Breast epithelium (tissue), 4 donors: Measurements from ENCODE around the gene KLKB1. TPM values are rescaled to one million over a fixed set of nuclear protein-coding genes. Genes with fewer than 3 reads are reported as not detected.
"Not testable (repeated sequence)": the region's sequence is repeated elsewhere in the genome, so short reads cannot be mapped to it uniquely, and the experiment has no call there.

ENCODE experiments used
- DNase-seq, 2 donors: peaks; one replicate each; pipeline ENCODE4 v3.0.0-alpha.2; 2019; ENCODE audit warnings: low spot score in 2 of 2
- H3K27ac ChIP-seq, 2 donors: fragments of 200-600 bp; sonication (generic) in 1 of 2; one replicate each; pipeline ENCODE4 v1.5.1; 2016 to 2019; ENCODE audit warnings: mild to moderate bottlenecking in 1 of 2
- H3K27me3 ChIP-seq, 2 donors: fragments of 200-600 bp; sonication (generic) in 1 of 2; one replicate each; pipeline versions ENCODE4 v1.5.1 to v1.6.0; 2017 to 2019; ENCODE audit warnings: control low read depth in 1 of 2, mild to moderate bottlenecking in 1 of 2
- H3K36me3 ChIP-seq: fragments of 200-600 bp; one replicate; pipeline ENCODE4 v1.5.1; 2019
- H3K4me1 ChIP-seq, 2 donors: fragments of 200-600 bp; sonication (generic); one replicate each; pipeline ENCODE4 v1.5.1; 2016 to 2019; ENCODE audit warnings: control low read depth in 1 of 2
- H3K4me3 ChIP-seq, 3 donors: fragments of 200-600 bp; sonication (generic); 1 replicate in 2 of 3; 2 replicates in 1 of 3; pipeline ENCODE4 v1.5.1; 2016 to 2019; ENCODE audit warnings: mild to moderate bottlenecking in 3 of 3, moderate library complexity in 2 of 3
- H3K9me3 ChIP-seq, 2 donors: fragments of 200-600 bp; sonication (generic) in 1 of 2; one replicate each; pipeline ENCODE4 v1.5.1; 2016 to 2019; ENCODE audit warnings: control low read depth in 1 of 2
- POLR2A ChIP-seq: fragments of 450-650 bp; IDR thresholded peaks from one replicate; pipeline ENCODE4 v1.6.1; 2016; ENCODE audit warnings: antibody characterized with exemption, mild to moderate bottlenecking, moderate library complexity
- POLR2AphosphoS5 ChIP-seq, 3 donors: sonication (generic); formaldehyde crosslinking; IDR thresholded peaks; one replicate each; pipeline ENCODE4 v1.6.1; 2017; ENCODE audit warnings: antibody characterized with exemption in 3 of 3
- intact Hi-C: fragments of 100-400 bp; cut with DNase I; formaldehyde crosslinking; loops from one replicate; pipeline ENCODE4 v1.15.1; 2023; ENCODE audit warnings: low total_unique reads
- total RNA-seq, 3 donors: library from RNA; depleted of rRNA; stranded (reverse); fragments of >200 nt; gene quantifications; one replicate each; pipeline ENCODE4 v1.1.0, GENCODE V29; 2016
- TF ChIP-seq, protein P1 (sequence below), 3 donors: fragments of 450-650 bp; IDR thresholded peaks; one replicate each; pipeline ENCODE4 v1.5.1; 2016 to 2017; ENCODE audit warnings: antibody characterized with exemption in 3 of 3, mild to moderate bottlenecking in 3 of 3, moderate library complexity in 3 of 3

The KLKB1 gene
- total RNA-seq, 3 donors from 2014 or later: 0.33 to 1.2 (median 0.96) TPM

- intact Hi-C loops: no loop called here
- Histone ChIP-seq H3K4me1 (no peaks in the 10 kb centered on the region), H3K4me3 (no peak overlapping the region), H3K36me3 (no peaks in the 10 kb centered on the region), H3K27ac (no peak overlapping the region), H3K9me3 (no peaks in the 10 kb centered on the region), H3K27me3 (no peaks in the 10 kb centered on the region)
- TF ChIP-seq, protein P1, sequence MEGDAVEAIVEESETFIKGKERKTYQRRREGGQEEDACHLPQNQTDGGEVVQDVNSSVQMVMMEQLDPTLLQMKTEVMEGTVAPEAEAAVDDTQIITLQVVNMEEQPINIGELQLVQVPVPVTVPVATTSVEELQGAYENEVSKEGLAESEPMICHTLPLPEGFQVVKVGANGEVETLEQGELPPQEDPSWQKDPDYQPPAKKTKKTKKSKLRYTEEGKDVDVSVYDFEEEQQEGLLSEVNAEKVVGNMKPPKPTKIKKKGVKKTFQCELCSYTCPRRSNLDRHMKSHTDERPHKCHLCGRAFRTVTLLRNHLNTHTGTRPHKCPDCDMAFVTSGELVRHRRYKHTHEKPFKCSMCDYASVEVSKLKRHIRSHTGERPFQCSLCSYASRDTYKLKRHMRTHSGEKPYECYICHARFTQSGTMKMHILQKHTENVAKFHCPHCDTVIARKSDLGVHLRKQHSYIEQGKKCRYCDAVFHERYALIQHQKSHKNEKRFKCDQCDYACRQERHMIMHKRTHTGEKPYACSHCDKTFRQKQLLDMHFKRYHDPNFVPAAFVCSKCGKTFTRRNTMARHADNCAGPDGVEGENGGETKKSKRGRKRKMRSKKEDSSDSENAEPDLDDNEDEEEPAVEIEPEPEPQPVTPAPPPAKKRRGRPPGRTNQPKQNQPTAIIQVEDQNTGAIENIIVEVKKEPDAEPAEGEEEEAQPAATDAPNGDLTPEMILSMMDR (IDR thresholded peaks at IDR 0.05): no peak
- TF ChIP-seq POLR2AphosphoS5 (IDR thresholded peaks at IDR 0.05): no peak
- TF ChIP-seq POLR2A: no peak
- DNase-seq: no peak
Measured at GRCh38 chr4:186255122-186255521, 27.8 kb downstream of the KLKB1 start.

DNA sequence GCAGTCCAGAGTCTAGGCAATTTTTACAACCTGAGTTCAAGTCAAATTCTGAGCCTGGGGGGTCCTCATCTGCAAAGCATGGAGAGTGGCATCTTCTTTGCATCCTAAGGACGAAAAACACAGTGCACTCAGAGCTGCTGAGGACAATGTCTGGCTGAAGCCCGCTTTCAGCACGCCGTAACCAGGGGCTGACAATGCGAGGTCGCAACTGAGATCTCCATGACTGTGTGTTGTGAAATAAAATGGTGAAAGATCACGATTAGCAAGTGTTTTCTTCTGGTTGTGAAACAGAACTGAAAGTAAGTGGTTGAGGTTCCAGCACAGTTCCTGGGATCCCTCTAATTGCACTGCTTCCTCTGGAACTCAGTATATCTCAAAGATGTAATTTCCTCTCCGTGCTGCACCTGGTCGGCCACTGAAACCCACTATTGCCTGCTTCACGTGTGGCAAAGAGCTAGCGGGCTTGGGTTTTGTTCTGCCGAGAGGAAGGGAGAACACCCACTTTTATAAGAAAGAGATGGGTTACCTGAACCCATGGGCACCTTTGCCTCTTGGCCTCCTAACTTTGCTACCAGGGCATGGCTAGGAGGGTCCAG is 31.0 kb downstream of the KLKB1 start:
- Histone ChIP-seq H3K27me3 (no peaks in the 10 kb centered on the region), H3K36me3 (no peaks in the 10 kb centered on the region), H3K4me1 (no peaks in the 10 kb centered on the region), H3K27ac (no peak overlapping the region), H3K4me3 (no peak overlapping the region), H3K9me3 (no peaks in the 10 kb centered on the region)
- intact Hi-C loops: no loop called here
- TF ChIP-seq, protein P1 (IDR thresholded peaks at IDR 0.05): no peak
- TF ChIP-seq POLR2A: no peak
- no peak for TF ChIP-seq POLR2AphosphoS5 (IDR thresholded peaks at IDR 0.05)
- no peak for DNase-seq

DNA sequence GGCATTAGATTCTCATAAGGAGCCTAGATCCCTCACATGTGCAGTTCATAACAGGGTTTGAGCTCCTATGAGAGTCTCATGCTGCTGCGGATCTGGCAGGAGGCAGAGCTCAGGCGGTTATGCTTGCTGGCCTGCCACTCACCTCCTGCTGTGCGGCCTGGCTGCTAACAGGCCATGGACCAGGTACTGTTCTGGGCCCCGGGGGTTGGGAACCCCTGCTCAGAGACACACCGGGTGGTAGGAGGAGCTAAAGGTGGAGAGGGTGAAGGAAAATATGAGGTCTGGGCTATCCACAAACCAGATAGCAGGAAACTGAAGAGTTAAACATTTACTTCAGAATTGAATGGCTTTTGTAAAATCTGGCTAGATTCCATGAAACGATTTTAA is 32.8 kb downstream of the KLKB1 start:
- Histone ChIP-seq H3K9me3 (no peaks in the 10 kb centered on the region), H3K4me3 (no peak overlapping the region), H3K27me3 (no peaks in the 10 kb centered on the region), H3K4me1 (no peaks in the 10 kb centered on the region), H3K36me3 (no peaks in the 10 kb centered on the region), H3K27ac (no peak overlapping the region)
- no peak for DNase-seq
- intact Hi-C loops: loop anchor here (5.0 kb wide), 1 partner anchor 1677 kb away; no protein-coding TSS in a partner anchor
- no peak for TF ChIP-seq POLR2A
- no peak for TF ChIP-seq POLR2AphosphoS5 (IDR thresholded peaks at IDR 0.05)
- TF ChIP-seq, protein P1 (IDR thresholded peaks at IDR 0.05): no peak

- Histone ChIP-seq H3K4me3 (no peak overlapping the region), H3K36me3 (no peaks in the 10 kb centered on the region), H3K9me3 (no peaks in the 10 kb centered on the region), H3K27me3 (no peaks in the 10 kb centered on the region), H3K4me1 (no peaks in the 10 kb centered on the region), H3K27ac (no peak overlapping the region)
- DNase-seq: no peak
- TF ChIP-seq POLR2A (no peak), POLR2AphosphoS5 (IDR thresholded peaks at IDR 0.05) (no peak)
- TF ChIP-seq, protein P1 (IDR thresholded peaks at IDR 0.05): no peak
- intact Hi-C loops: loop anchor here (5.0 kb wide), 1 partner anchor 1677 kb away; no protein-coding TSS in a partner anchor
Measured at GRCh38 chr4:186260504-186261448, 33.5 kb downstream of the KLKB1 start.

GRCh38 chr4:186264660-186265059 is 37.4 kb downstream of the KLKB1 start:
- no peak overlapping the region for H3K4me3 ChIP-seq
- no peak for DNase-seq
- intact Hi-C loops: loop anchor here (5.0 kb wide), 1 partner anchor 1673 kb away; no protein-coding TSS in a partner anchor
- no peaks in the 10 kb centered on the region for H3K4me1 ChIP-seq
- H3K27ac ChIP-seq: no peak overlapping the region
- H3K27me3 ChIP-seq: no peaks in the 10 kb centered on the region
- no peaks in the 10 kb centered on the region for H3K9me3 ChIP-seq
- TF ChIP-seq, protein P1 (IDR thresholded peaks at IDR 0.05): no peak
- TF ChIP-seq POLR2A (no peak), POLR2AphosphoS5 (IDR thresholded peaks at IDR 0.05) (no peak)
- no peaks in the 10 kb centered on the region for H3K36me3 ChIP-seq

GRCh38 chr4:186265250-186265649 is 37.9 kb downstream of the KLKB1 start:
- H3K4me3 ChIP-seq, H3K9me3 ChIP-seq, H3K4me1 ChIP-seq, intact Hi-C loops, DNase-seq, H3K36me3 ChIP-seq, H3K27ac ChIP-seq, H3K27me3 ChIP-seq: not testable (repeated sequence)
